ENCODE results near the gene PDE8A.

The PDE8A gene

GRCh38 chr15:85149465-85150129, 167.9 kb downstream of the PDE8A start:
- no peak for TF ChIP-seq CTCF (IDR thresholded peaks at IDR 0.05; ENCODE audit: extremely low read depth, missing control alignments)
- no peak for DNase-seq (ENCODE audit: low spot score)

GRCh38 chr15:85150130-85150480, 168.4 kb downstream of the PDE8A start:
- DNase-seq (ENCODE audit: low spot score): no peak
- no peak for TF ChIP-seq CTCF (IDR thresholded peaks at IDR 0.05; ENCODE audit: extremely low read depth, missing control alignments)

- no peak for TF ChIP-seq CTCF (IDR thresholded peaks at IDR 0.05; ENCODE audit: extremely low read depth, missing control alignments)
- no peak for DNase-seq (ENCODE audit: low spot score)
Observed at GRCh38 chr15:85151145-85151544, 169.5 kb downstream of the PDE8A start.

- no peak for DNase-seq (ENCODE audit: low spot score)
- no peak for TF ChIP-seq CTCF (IDR thresholded peaks at IDR 0.05; ENCODE audit: extremely low read depth, missing control alignments)
Observed at GRCh38 chr15:85151861-85152260, 170.2 kb downstream of the PDE8A start.

GRCh38 chr15:85154061-85154460, 172.4 kb downstream of the PDE8A start:
- TF ChIP-seq CTCF (IDR thresholded peaks at IDR 0.05; ENCODE audit: extremely low read depth, missing control alignments): no peak
- DNase-seq (ENCODE audit: low spot score): no peak

GRCh38 chr15:85155360-85155759, 173.7 kb downstream of the PDE8A start:
- no peak for DNase-seq (ENCODE audit: low spot score)
- TF ChIP-seq CTCF (IDR thresholded peaks at IDR 0.05; ENCODE audit: extremely low read depth, missing control alignments): no peak

GRCh38 chr15:85155857-85156256, 174.2 kb downstream of the PDE8A start:
- no peak for TF ChIP-seq CTCF (IDR thresholded peaks at IDR 0.05; ENCODE audit: extremely low read depth, missing control alignments)
- DNase-seq (ENCODE audit: low spot score): no peak

Measured in GM20000 (cell line).